Stimulated activated naive CD8-positive, alpha-beta T cell treated with anti-CD3 and anti-CD28 coated beads, Interleukin-15, Interleukin-2, amounts not matched to agents 100 ng/mL and 50 ng/mL, for 24 hours (primary cell): Measurements from ENCODE around the gene SYDE1.
"Not testable (repeated sequence)": the region's sequence is repeated elsewhere in the genome, so short reads cannot be mapped to it uniquely, and the experiment has no call there.

Source experiments
- H3K27ac Mint-ChIP-seq: one replicate; pipeline ENCODE4 v1.8.0; 2021; ENCODE audit warnings: mild to moderate bottlenecking, mixed read lengths
- H3K27me3 Mint-ChIP-seq: one replicate; pipeline ENCODE4 v1.8.0; 2021; ENCODE audit warnings: mixed read lengths
- H3K36me3 Mint-ChIP-seq: one replicate; pipeline ENCODE4 v1.8.0; 2021; ENCODE audit warnings: low read depth, mixed read lengths
- H3K4me1 Mint-ChIP-seq: one replicate; pipeline ENCODE4 v1.8.0; 2021; ENCODE audit warnings: low read depth, mixed read lengths
- H3K4me3 Mint-ChIP-seq: one replicate; pipeline ENCODE4 v1.8.0; 2021; ENCODE audit warnings: mild to moderate bottlenecking, mixed read lengths
- H3K9me3 Mint-ChIP-seq: one replicate; pipeline ENCODE4 v1.8.0; 2021; ENCODE audit warnings: mixed read lengths

SYDE1 gene

GRCh38 chr19:15107061-15108010 lies at the start of gene SYDE1:
SYDE1 (plus strand) TSS chr19:15107401; CDS start chr19:15107434, 33 bp downstream.
- Mint-ChIP-seq H3K4me3 (peak within 1 kb of the TSS; percentile 69), H3K27me3 (peaks cover 25% of the 10 kb centered on the region), H3K27ac (peak within 1 kb of the TSS; percentile 64), H3K36me3 (peaks cover 4% of the 10 kb centered on the region), H3K9me3 (peaks cover 10% of the 10 kb centered on the region), H3K4me1 (peaks cover 16% of the 10 kb centered on the region)

- Mint-ChIP-seq H3K4me3 (no peak overlapping the region), H3K4me1 (no peaks in the 10 kb centered on the region), H3K27me3 (peaks cover 39% of the 10 kb centered on the region), H3K36me3 (no peaks in the 10 kb centered on the region), H3K9me3 (no peaks in the 10 kb centered on the region), H3K27ac (no peak overlapping the region)
Observed at GRCh38 chr19:15062036-15062435, 45.2 kb upstream of the SYDE1 start.

GRCh38 chr19:15070386-15070785 lies 36.8 kb upstream of the SYDE1 start:
- H3K36me3 Mint-ChIP-seq, H3K4me1 Mint-ChIP-seq, H3K9me3 Mint-ChIP-seq, H3K27ac Mint-ChIP-seq, H3K4me3 Mint-ChIP-seq, H3K27me3 Mint-ChIP-seq: not testable (repeated sequence)

- Mint-ChIP-seq H3K36me3 (no peaks in the 10 kb centered on the region), H3K27ac (no peak overlapping the region), H3K27me3 (peaks cover 4% of the 10 kb centered on the region), H3K4me3 (no peak overlapping the region), H3K9me3 (no peaks in the 10 kb centered on the region), H3K4me1 (no peaks in the 10 kb centered on the region)
Observed at GRCh38 chr19:15072930-15073647, 34.1 kb upstream of the SYDE1 start.

- H3K36me3 Mint-ChIP-seq: no peaks in the 10 kb centered on the region
- H3K27me3 Mint-ChIP-seq: peaks cover 4% of the 10 kb centered on the region
- no peaks in the 10 kb centered on the region for H3K4me1 Mint-ChIP-seq
- H3K27ac Mint-ChIP-seq: no peak overlapping the region
- H3K4me3 Mint-ChIP-seq: no peak overlapping the region
- no peaks in the 10 kb centered on the region for H3K9me3 Mint-ChIP-seq
Observed at GRCh38 chr19:15074371-15074770, 32.8 kb upstream of the SYDE1 start.

GRCh38 chr19:15075806-15076205 lies 31.4 kb upstream of the SYDE1 start:
- H3K4me3 Mint-ChIP-seq: no peak overlapping the region
- no peaks in the 10 kb centered on the region for H3K4me1 Mint-ChIP-seq
- H3K36me3 Mint-ChIP-seq: no peaks in the 10 kb centered on the region
- H3K27me3 Mint-ChIP-seq: peaks cover 4% of the 10 kb centered on the region
- no peaks in the 10 kb centered on the region for H3K9me3 Mint-ChIP-seq
- H3K27ac Mint-ChIP-seq: no peak overlapping the region

- peaks cover 13% of the 10 kb centered on the region for H3K27me3 Mint-ChIP-seq
- not testable (repeated sequence) for H3K9me3 Mint-ChIP-seq, H3K4me3 Mint-ChIP-seq, H3K36me3 Mint-ChIP-seq, H3K4me1 Mint-ChIP-seq, H3K27ac Mint-ChIP-seq
Observed at GRCh38 chr19:15080002-15080401, 27.2 kb upstream of the SYDE1 start.

- H3K4me3 Mint-ChIP-seq: no peak within 1 kb of the TSS
- H3K9me3 Mint-ChIP-seq: no peaks in the 10 kb centered on the region
- no peaks in the 10 kb centered on the region for H3K4me1 Mint-ChIP-seq
- H3K36me3 Mint-ChIP-seq: no peaks in the 10 kb centered on the region
- H3K27me3 Mint-ChIP-seq: peaks cover 25% of the 10 kb centered on the region
- H3K27ac Mint-ChIP-seq: no peak within 1 kb of the TSS
Observed at GRCh38 chr19:15081911-15082310, 25.3 kb upstream of the SYDE1 start, which contains the start of gene OR1I1. OR1I1 (plus strand) TSS chr19:15082211; CDS start chr19:15087066, 4,855 bp downstream.

- H3K4me1 Mint-ChIP-seq: peaks cover 2% of the 10 kb centered on the region
- H3K4me3 Mint-ChIP-seq: no peak overlapping the region
- no peaks in the 10 kb centered on the region for H3K36me3 Mint-ChIP-seq
- peaks cover 27% of the 10 kb centered on the region for H3K27me3 Mint-ChIP-seq
- H3K9me3 Mint-ChIP-seq: no peaks in the 10 kb centered on the region
- H3K27ac Mint-ChIP-seq: no peak overlapping the region
Observed at GRCh38 chr19:15087182-15087581, 20.0 kb upstream of the SYDE1 start.

- no peaks in the 10 kb centered on the region for H3K9me3 Mint-ChIP-seq
- H3K4me3 Mint-ChIP-seq: no peak overlapping the region
- H3K36me3 Mint-ChIP-seq: no peaks in the 10 kb centered on the region
- no peak overlapping the region for H3K27ac Mint-ChIP-seq
- H3K27me3 Mint-ChIP-seq: peaks cover 9% of the 10 kb centered on the region
- peaks cover 3% of the 10 kb centered on the region for H3K4me1 Mint-ChIP-seq
Observed at GRCh38 chr19:15091918-15092753, 15.1 kb upstream of the SYDE1 start.

- Mint-ChIP-seq H3K36me3 (no peaks in the 10 kb centered on the region), H3K4me3 (no peak overlapping the region), H3K4me1 (peaks cover 3% of the 10 kb centered on the region), H3K27me3 (peaks cover under 1% of the 10 kb centered on the region), H3K9me3 (no peaks in the 10 kb centered on the region), H3K27ac (no peak overlapping the region)
Observed at GRCh38 chr19:15093001-15093400, 14.2 kb upstream of the SYDE1 start.

- H3K9me3 Mint-ChIP-seq: no peaks in the 10 kb centered on the region
- H3K4me3 Mint-ChIP-seq: no peak overlapping the region
- H3K36me3 Mint-ChIP-seq: no peaks in the 10 kb centered on the region
- peaks cover 3% of the 10 kb centered on the region for H3K4me1 Mint-ChIP-seq
- no peaks in the 10 kb centered on the region for H3K27me3 Mint-ChIP-seq
- no peak overlapping the region for H3K27ac Mint-ChIP-seq
Observed at GRCh38 chr19:15096223-15096622, 11.0 kb upstream of the SYDE1 start.

GRCh38 chr19:15097980-15098379 lies 9.2 kb upstream of the SYDE1 start:
- H3K4me1 Mint-ChIP-seq, H3K4me3 Mint-ChIP-seq, H3K27ac Mint-ChIP-seq, H3K9me3 Mint-ChIP-seq, H3K27me3 Mint-ChIP-seq, H3K36me3 Mint-ChIP-seq: not testable (repeated sequence)

- no peak overlapping the region for H3K27ac Mint-ChIP-seq
- H3K9me3 Mint-ChIP-seq: peaks cover 2% of the 10 kb centered on the region
- H3K27me3 Mint-ChIP-seq: no peaks in the 10 kb centered on the region
- H3K4me3 Mint-ChIP-seq: no peak overlapping the region
- H3K36me3 Mint-ChIP-seq: peaks cover 2% of the 10 kb centered on the region
- no peaks in the 10 kb centered on the region for H3K4me1 Mint-ChIP-seq
Observed at GRCh38 chr19:15098460-15098859, 8.7 kb upstream of the SYDE1 start.
